GM19452 (cell line): ENCODE data around the gene C1QTNF5.

ENCODE experiments used
- ATAC-seq: cut with Tn5 transposase; IDR thresholded peaks from one replicate; pipeline ENCODE4 v1.9.1; 2021; ENCODE audit not compliant: unreplicated experiment

The C1QTNF5 gene

GRCh38 chr11:119297938-119298337 lies 42.7 kb downstream of the C1QTNF5 start:
- no peak for ATAC-seq

- ATAC-seq: no peak
Measured at GRCh38 chr11:119295178-119295577, 45.5 kb downstream of the C1QTNF5 start.

- ATAC-seq: no peak
Measured at GRCh38 chr11:119293461-119293860, 47.2 kb downstream of the C1QTNF5 start.

- ATAC-seq: no peak
Measured at GRCh38 chr11:119290894-119291497, 49.7 kb downstream of the C1QTNF5 start.
